Measurements from ENCODE around the gene CDKN2AIP.

The CDKN2AIP gene

DNA sequence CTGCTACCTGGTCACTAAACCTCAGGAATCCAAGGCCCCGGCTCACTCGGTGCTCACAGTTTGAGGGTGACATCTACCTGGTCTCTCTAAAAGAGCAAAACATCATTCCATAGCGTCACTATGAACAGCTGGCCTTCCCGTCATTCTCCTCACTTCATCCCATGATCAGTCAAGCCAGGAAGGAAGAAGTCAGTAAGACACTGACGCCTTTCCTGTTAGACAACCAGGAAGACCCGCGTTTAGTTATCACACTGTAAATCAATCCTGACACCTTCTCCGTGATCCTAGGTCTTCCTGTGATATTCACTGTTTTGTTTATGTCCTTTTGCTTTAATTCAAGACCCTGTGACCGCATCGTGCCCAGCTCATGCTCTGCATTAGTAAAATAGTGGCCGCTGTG, 31.6 kb upstream of the CDKN2AIP start:
- H2BK12ac ChIP-seq (ENCODE audit: low read length) = no peak overlapping the region
- H2BK5ac ChIP-seq (ENCODE audit: low read length) = no peak overlapping the region
- no peak overlapping the region for H2AK5ac ChIP-seq (ENCODE audit: low read depth, low read length)
- no peak overlapping the region for H3K27ac ChIP-seq (replicated peaks; ENCODE audit: low read length)
- H3K14ac ChIP-seq (ENCODE audit: low read length) = no peak overlapping the region
- H3K18ac ChIP-seq (ENCODE audit: low read length) = no peak overlapping the region
- no peaks in the 10 kb centered on the region for H3K27me3 ChIP-seq (ENCODE audit: control insufficient read depth in 3 of 3, insufficient read depth in 3 of 3, low read depth in 1 of 3, low read length in 3 of 3)
- no peaks in the 10 kb centered on the region for H3K36me3 ChIP-seq (replicated peaks in 1 of 2; ENCODE audit: control insufficient read depth in 2 of 2, insufficient read depth in 2 of 2, low read length in 2 of 2)
- H3K23ac ChIP-seq (ENCODE audit: low read depth, low read length, poor library complexity) = no peak overlapping the region
- no peak overlapping the region for H3K4me3 ChIP-seq (ENCODE audit: low read length in 2 of 2)
- no peaks in the 10 kb centered on the region for H3K79me1 ChIP-seq (ENCODE audit: low read depth, low read length)
- DNase-seq (ENCODE audit: low spot score) = no peak
- no peaks in the 10 kb centered on the region for H3K9me3 ChIP-seq (replicated peaks in 1 of 2; ENCODE audit: control insufficient read depth in 2 of 2, insufficient read depth in 1 of 2, low read depth in 1 of 2, low read length in 2 of 2)
- no peak overlapping the region for H2BK15ac ChIP-seq (ENCODE audit: low read length)
- no peak overlapping the region for H3K4me2 ChIP-seq (ENCODE audit: insufficient read depth, low read length, poor library complexity, severe bottlenecking)
- no peak overlapping the region for H2BK120ac ChIP-seq (ENCODE audit: low read depth, low read length)
- WGBS, 2 donors (ENCODE audit: extremely low coverage in 2 of 2, insufficient read length in 2 of 2, insufficient replicate concordance in 1 of 2) = no CpG with 5 or more reads among the region's 11 CpGs
- no peak overlapping the region for H4K8ac ChIP-seq (ENCODE audit: low read depth, low read length)
- H3K4me1 ChIP-seq (ENCODE audit: control insufficient read depth in 2 of 2, insufficient read depth in 1 of 2, low read depth in 1 of 2, low read length in 2 of 2) = peaks cover 5 to 7% of the 10 kb centered on the region in 2 donors
- no peak overlapping the region for H2AFZ ChIP-seq (ENCODE audit: low read length)
- no peak overlapping the region for H3K4ac ChIP-seq (ENCODE audit: low read length)
- H3K9ac ChIP-seq (ENCODE audit: low read depth, low read length, poor library complexity) = no peak overlapping the region
- no peak overlapping the region for H4K91ac ChIP-seq (ENCODE audit: low read depth, low read length, poor library complexity)

GRCh38 chr4:183413234-183414200, 30.9 kb upstream of the CDKN2AIP start:
- no peak overlapping the region for H3K4me3 ChIP-seq (ENCODE audit: low read length in 2 of 2)
- no peak overlapping the region for H4K8ac ChIP-seq (ENCODE audit: low read depth, low read length)
- no peak overlapping the region for H3K4ac ChIP-seq (ENCODE audit: low read length)
- H3K4me2 ChIP-seq (ENCODE audit: insufficient read depth, low read length, poor library complexity, severe bottlenecking) = no peak overlapping the region
- H3K18ac ChIP-seq (ENCODE audit: low read length) = peak overlapping the region; percentile 32
- no peaks in the 10 kb centered on the region for H3K9me3 ChIP-seq (replicated peaks in 1 of 2; ENCODE audit: control insufficient read depth in 2 of 2, insufficient read depth in 1 of 2, low read depth in 1 of 2, low read length in 2 of 2)
- no peaks in the 10 kb centered on the region for H3K79me1 ChIP-seq (ENCODE audit: low read depth, low read length)
- WGBS, 2 donors (ENCODE audit: extremely low coverage in 2 of 2, insufficient read length in 2 of 2, insufficient replicate concordance in 1 of 2) = no CpG with 5 or more reads among the region's 28 CpGs
- H2BK5ac ChIP-seq (ENCODE audit: low read length) = no peak overlapping the region
- H3K9ac ChIP-seq (ENCODE audit: low read depth, low read length, poor library complexity) = no peak overlapping the region
- H3K14ac ChIP-seq (ENCODE audit: low read length) = peak overlapping the region; percentile 48
- no peak overlapping the region for H2BK12ac ChIP-seq (ENCODE audit: low read length)
- H3K23ac ChIP-seq (ENCODE audit: low read depth, low read length, poor library complexity) = no peak overlapping the region
- no peak overlapping the region for H2BK120ac ChIP-seq (ENCODE audit: low read depth, low read length)
- H3K27ac ChIP-seq (replicated peaks; ENCODE audit: low read length) = no peak overlapping the region
- H2AK5ac ChIP-seq (ENCODE audit: low read depth, low read length) = no peak overlapping the region
- H4K91ac ChIP-seq (ENCODE audit: low read depth, low read length, poor library complexity) = no peak overlapping the region
- H3K4me1 ChIP-seq (ENCODE audit: control insufficient read depth in 2 of 2, insufficient read depth in 1 of 2, low read depth in 1 of 2, low read length in 2 of 2) = peaks cover 4% of the 10 kb centered on the region in 2 donors
- H3K27me3 ChIP-seq (ENCODE audit: control insufficient read depth in 3 of 3, insufficient read depth in 3 of 3, low read depth in 1 of 3, low read length in 3 of 3) = no peaks in the 10 kb centered on the region
- no peak for DNase-seq (ENCODE audit: low spot score)
- H2AFZ ChIP-seq (ENCODE audit: low read length) = no peak overlapping the region
- no peaks in the 10 kb centered on the region for H3K36me3 ChIP-seq (replicated peaks in 1 of 2; ENCODE audit: control insufficient read depth in 2 of 2, insufficient read depth in 2 of 2, low read length in 2 of 2)
- H2BK15ac ChIP-seq (ENCODE audit: low read length) = no peak overlapping the region

GRCh38 chr4:183416879-183417755, 27.3 kb upstream of the CDKN2AIP start:
- no peak overlapping the region for H3K9ac ChIP-seq (ENCODE audit: low read depth, low read length, poor library complexity)
- H3K27me3 ChIP-seq (ENCODE audit: control insufficient read depth in 3 of 3, insufficient read depth in 3 of 3, low read depth in 1 of 3, low read length in 3 of 3) = no peaks in the 10 kb centered on the region
- H3K36me3 ChIP-seq (replicated peaks in 1 of 2; ENCODE audit: control insufficient read depth in 2 of 2, insufficient read depth in 2 of 2, low read length in 2 of 2) = no peaks in the 10 kb centered on the region
- H2AFZ ChIP-seq (ENCODE audit: low read length) = peak overlapping the region; percentile 39
- no peak overlapping the region for H2BK12ac ChIP-seq (ENCODE audit: low read length)
- H2BK15ac ChIP-seq (ENCODE audit: low read length) = no peak overlapping the region
- H3K4me3 ChIP-seq (ENCODE audit: low read length in 2 of 2) = no peak overlapping the region
- H3K18ac ChIP-seq (ENCODE audit: low read length) = peak overlapping the region; percentile 78
- peak overlapping the region; percentile 29 for H4K8ac ChIP-seq (ENCODE audit: low read depth, low read length)
- H2BK5ac ChIP-seq (ENCODE audit: low read length) = no peak overlapping the region
- no peak overlapping the region for H3K27ac ChIP-seq (replicated peaks; ENCODE audit: low read length)
- H2AK5ac ChIP-seq (ENCODE audit: low read depth, low read length) = no peak overlapping the region
- H3K4me2 ChIP-seq (ENCODE audit: insufficient read depth, low read length, poor library complexity, severe bottlenecking) = no peak overlapping the region
- H2BK120ac ChIP-seq (ENCODE audit: low read depth, low read length) = no peak overlapping the region
- no peak overlapping the region for H4K91ac ChIP-seq (ENCODE audit: low read depth, low read length, poor library complexity)
- H3K79me1 ChIP-seq (ENCODE audit: low read depth, low read length) = no peaks in the 10 kb centered on the region
- no peak overlapping the region for H3K14ac ChIP-seq (ENCODE audit: low read length)
- no peaks in the 10 kb centered on the region for H3K9me3 ChIP-seq (replicated peaks in 1 of 2; ENCODE audit: control insufficient read depth in 2 of 2, insufficient read depth in 1 of 2, low read depth in 1 of 2, low read length in 2 of 2)
- peaks cover 4% of the 10 kb centered on the region in 2 donors for H3K4me1 ChIP-seq (ENCODE audit: control insufficient read depth in 2 of 2, insufficient read depth in 1 of 2, low read depth in 1 of 2, low read length in 2 of 2)
- WGBS, 2 donors (ENCODE audit: extremely low coverage in 2 of 2, insufficient read length in 2 of 2, insufficient replicate concordance in 1 of 2) = no CpG with 5 or more reads among the region's 10 CpGs
- no peak overlapping the region for H3K4ac ChIP-seq (ENCODE audit: low read length)
- H3K23ac ChIP-seq (ENCODE audit: low read depth, low read length, poor library complexity) = no peak overlapping the region
- DNase-seq (ENCODE audit: low spot score) = no peak

Data from neuronal stem cell (in vitro differentiated cells).